ENCODE data around the gene TTLL5. TPM values are rescaled to one million over a fixed set of nuclear protein-coding genes. Genes with fewer than 3 reads are reported as not detected.
A peak's percentile ranks its signal among the peaks of the same experiment; 100 is the strongest.

Gene TTLL5
- total and polyA plus RNA-seq, 2 of the 13 experiments (the other 11 are each of a cell fraction or from before 2014, with no cell fraction given) = 11.8 to 18.8 TPM

- TF ChIP-seq HNF1A (IDR thresholded peaks at IDR 0.05; ENCODE audit: low read depth) (no peak), HNF1A (CRISPR knock-in tag; IDR thresholded peaks at IDR 0.05; ENCODE audit: borderline replicate concordance) (peak; percentile 56; the same call in 1 of the 2 replicates), MED8 (CRISPR knock-in tag; IDR thresholded peaks at IDR 0.05; ENCODE audit: insufficient replicate concordance) (no peak), ZNF333 (CRISPR knock-in tag; IDR thresholded peaks at IDR 0.05; ENCODE audit: borderline replicate concordance) (no peak), ZNF496 (CRISPR knock-in tag; IDR thresholded peaks at IDR 0.05; ENCODE audit: insufficient replicate concordance) (no peak), ZNF749 (CRISPR knock-in tag; IDR thresholded peaks at IDR 0.05; ENCODE audit: borderline replicate concordance) (no peak), ZNF644 (CRISPR knock-in tag; IDR thresholded peaks at IDR 0.05; ENCODE audit: low read depth) (0 out of 2 replicates have a peak, but pooled peaks have one; percentile 34), ATF7-NPFF (CRISPR knock-in tag; IDR thresholded peaks at IDR 0.05; ENCODE audit: low read depth) (no peak), CCDC6 (CRISPR knock-in tag; IDR thresholded peaks at IDR 0.05) (no peak), ZBTB8A (CRISPR knock-in tag; IDR thresholded peaks at IDR 0.05; ENCODE audit: borderline replicate concordance, low read depth) (no peak), THAP7 (CRISPR knock-in tag; IDR thresholded peaks at IDR 0.05) (no peak), AHDC1 (CRISPR knock-in tag; IDR thresholded peaks at IDR 0.05; ENCODE audit: borderline replicate concordance) (no peak), HBP1 (CRISPR knock-in tag; IDR thresholded peaks at IDR 0.05; ENCODE audit: low read depth) (no peak), RBM39 (IDR thresholded peaks at IDR 0.05; ENCODE audit: low read depth, low read length, poor library complexity, severe bottlenecking) (no peak), HNF4G (IDR thresholded peaks at IDR 0.05; ENCODE audit: borderline replicate concordance, low read depth, low read length) (no peak), HNF4G (CRISPR knock-in tag; IDR thresholded peaks at IDR 0.05; ENCODE audit: borderline replicate concordance, low read depth) (no peak)
Measured at GRCh38 chr14:75711796-75712211, 50.8 kb downstream of the TTLL5 start (continued).
